GM20431 (cell line): Measurements from ENCODE around the gene PEX16.

Experiments
- in situ Hi-C: fragments of 300-500 bp; cut with MseI, MboI; formaldehyde crosslinking; loops from one replicate; pipeline ENCODE4 v1.15.0; 2020; ENCODE audit warnings: low sequenced_read_pairs; ENCODE audit not compliant: unreplicated experiment

PEX16 gene

DNA sequence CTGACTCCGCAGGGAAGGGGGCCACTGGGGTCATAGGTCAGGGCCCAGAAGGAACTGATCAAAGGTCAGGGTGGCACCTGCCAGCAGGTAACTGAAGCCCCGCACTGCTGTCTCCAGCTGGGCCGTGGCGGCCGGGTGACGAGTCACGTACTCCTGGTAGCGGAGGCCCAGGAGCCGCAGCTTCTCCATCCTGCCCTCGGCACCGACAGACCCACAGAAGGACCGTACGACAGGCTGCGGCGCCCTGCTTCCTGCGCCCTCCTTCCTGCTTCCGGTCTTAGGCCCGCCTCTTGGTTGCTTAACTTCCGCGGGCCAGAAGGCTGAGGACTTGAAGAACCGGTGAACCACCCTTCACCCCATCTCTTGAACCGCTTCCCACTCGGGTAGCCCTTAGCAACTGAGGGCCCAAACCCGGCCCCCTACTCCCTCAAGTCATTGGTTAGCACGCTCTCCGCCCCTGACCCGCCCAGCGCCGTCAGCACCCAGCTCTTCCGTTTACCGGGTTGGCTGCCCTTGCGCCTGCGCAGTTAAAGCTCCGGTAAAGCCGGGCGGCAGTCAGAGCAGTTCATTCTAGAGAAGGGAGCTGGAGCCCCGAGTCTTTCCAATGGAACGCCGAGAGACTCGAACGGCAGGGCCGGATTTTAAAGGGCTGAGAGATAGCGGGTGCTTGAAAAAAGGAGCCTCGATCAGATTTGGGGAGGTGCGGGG is at the start of gene PEX16:
Gene PEX16, minus strand, starts transcription at position 255 of the 708 bp plus-strand sequence. Its CDS starts 66 bp downstream, at position 189.
- in situ Hi-C loops = no loop called here

DNA sequence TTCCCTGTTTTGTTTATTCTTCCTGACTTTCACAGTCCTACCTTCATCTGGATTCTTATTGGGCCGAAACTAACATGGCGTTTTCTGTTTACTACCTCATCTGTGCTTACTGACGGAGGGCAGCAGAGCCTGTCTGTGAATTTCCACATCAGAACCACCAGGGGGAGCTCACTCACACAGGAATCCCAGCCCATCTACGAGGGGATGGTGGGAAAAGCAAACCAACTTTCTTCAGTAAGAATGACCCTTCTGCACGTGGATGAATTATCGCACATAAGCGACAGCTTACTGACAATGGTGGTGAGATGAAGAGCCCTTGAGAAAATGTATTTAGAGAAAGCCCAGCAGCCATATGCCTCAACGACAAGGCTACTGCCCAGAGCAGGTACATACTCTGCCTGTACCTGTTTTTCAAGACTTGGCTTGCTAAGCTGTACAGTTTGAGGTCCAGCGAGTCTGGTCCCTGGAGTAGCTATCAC is 47.3 kb upstream of the PEX16 start:
- in situ Hi-C loops = no loop called here

DNA sequence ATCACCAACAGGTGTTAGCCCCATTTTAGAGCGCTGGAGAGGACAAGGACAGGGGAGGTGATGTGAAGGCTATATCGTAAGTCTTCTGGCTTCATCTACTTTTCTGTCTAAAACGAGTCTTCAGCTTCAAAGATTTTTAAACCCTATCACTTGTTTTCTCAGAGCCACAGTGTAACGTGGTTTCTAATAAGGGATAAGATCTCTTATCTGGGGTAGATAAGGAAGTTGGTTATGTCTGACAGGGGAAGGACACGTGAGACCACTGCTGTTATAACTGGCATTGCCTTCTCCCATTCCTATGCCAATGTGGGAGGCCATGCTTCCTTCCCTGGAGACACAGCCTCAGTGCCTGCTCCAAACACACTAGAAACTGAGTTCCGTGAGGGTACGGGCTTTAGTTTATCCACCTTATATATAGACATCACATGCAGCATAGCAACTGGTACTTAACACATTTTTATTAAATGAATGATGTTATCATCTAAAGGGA is 44.1 kb upstream of the PEX16 start:
- in situ Hi-C loops = no loop called here

DNA sequence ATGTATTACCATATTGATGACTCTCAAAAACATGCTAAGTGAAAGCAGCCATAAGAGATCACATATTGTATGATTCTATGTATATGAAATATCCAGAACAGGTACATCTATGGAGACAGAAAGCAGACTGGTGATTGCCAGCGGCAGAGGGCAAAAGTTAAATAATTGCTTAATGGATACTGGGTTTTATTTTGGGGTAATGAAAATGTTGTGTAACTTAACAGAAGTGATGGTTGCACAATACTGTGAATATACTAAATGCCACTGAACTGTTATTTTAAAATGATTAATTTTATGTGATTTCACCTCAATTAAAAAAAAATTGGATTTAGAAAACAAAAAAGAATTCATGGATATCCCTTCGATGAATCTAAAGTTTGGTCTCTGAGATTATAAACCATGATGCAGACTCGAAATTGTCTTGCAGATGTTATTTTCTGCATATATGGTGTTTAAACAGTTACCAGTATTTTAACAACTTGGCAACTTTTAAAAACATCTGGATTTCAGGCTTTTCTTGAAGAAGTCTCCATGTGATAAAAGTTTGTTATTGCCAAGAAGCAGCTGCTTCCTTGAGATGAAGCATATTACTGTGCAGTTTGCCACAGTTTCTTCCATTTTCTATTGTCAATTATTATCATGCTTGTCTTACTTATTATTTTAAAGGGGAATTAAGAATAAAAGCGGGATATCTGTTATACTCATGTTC is 42.9 kb upstream of the PEX16 start:
- in situ Hi-C loops = no loop called here

DNA sequence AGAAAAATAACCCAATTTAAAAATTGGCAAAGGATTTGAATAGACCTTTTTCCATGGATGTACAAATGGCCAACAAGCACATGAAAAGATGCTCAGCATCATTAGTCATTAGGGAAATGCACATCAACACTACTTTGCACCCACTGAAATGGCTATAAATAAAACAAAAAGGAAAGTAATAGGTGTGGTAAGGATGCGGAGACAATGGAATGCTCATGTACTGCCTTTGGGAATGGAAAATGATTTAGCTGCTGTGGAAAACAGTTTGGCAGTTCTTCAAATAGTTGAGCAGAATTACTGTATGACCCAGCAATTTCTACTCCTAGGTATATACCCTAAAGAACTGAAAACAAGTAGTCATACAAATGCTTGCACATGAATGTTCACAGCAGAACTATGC is 42.2 kb upstream of the PEX16 start:
- in situ Hi-C loops = no loop called here

DNA sequence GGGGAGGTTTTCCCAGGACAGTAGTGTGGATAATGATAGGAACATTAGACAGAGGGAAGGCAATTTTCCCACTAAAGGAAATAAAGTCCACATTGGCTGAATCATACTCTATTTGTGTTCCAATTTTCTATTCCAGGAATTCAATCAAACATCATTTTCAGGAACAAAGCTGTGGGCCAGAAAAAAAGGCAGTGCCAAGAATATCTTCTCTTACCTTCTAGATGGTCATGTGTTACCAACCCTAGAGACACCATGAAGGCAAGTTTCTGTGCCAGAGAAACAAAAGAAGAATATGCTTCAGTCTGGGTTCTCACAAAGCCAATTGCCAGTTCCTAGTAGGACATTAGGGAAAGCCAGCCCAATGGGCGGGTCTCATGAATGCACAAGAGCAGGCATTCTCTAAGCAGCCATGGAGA is 32.3 kb upstream of the PEX16 start:
- in situ Hi-C loops = no loop called here

DNA sequence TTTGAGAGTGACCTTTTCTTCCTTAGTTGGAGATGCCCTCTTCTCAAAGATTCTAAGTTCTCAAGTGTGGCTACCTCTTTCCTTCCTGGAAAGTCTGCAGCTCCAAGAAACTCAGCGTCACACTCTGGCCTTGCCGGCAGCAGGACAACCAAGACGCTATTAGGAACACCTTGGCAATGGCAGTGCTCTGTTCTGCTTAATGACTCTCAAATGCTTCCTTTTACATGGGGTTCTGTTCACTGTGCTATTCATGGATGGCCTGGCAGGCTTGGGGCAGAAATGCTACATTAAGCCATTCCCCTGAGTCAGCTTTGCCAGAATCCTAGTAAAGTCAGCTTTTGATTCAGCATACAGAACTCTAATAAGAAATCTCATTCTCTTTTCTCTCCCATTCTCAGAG is 30.7 kb upstream of the PEX16 start:
- in situ Hi-C loops = no loop called here

DNA sequence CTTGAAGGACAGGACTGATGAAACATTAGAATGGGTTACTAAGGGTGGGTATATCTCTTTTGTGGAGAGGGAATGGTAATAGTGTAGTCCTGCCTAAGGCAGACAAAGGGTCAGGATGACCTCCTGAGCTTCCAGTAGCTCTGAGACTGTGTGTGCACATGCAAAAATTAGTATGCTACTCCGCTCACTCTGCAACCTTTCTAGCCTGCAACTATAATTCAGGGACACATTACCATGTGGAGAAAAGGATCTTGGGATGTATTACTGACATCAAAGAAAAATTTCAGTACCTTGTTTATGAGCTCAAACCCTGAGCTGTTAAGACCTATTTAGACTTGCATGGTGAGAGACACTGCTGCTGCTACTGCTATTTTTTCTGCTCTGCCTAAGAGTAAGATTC is 30.2 kb upstream of the PEX16 start:
- in situ Hi-C loops = no loop called here

DNA sequence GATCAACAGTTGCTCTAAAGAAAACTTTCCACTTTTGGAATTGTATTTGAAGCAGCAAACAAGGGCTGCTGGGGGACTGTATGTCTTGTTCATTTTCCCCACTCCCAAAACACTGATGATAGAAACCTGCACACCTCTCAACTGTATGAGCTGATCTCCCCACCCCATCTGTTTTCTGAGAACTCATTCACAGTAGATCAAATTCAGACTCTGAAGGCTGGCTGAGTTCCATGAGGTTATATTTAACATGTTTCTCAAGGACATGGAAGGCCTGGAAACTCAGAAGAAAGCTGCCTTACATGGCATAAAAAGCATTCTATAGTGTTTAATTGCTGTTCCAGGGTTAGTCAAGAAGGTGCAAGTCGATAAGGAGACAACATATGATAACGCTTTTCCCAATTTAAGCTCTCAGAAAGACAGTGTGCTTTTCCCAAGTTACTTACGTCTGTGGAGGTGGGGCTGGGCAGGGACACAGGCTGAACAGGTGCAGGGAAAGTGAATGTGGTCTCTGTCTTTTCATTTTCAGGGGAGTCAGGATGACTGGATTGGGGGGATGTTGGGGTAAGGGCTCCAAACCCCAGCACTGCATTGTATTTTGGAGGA is 27.8 kb upstream of the PEX16 start:
- in situ Hi-C loops = no loop called here

DNA sequence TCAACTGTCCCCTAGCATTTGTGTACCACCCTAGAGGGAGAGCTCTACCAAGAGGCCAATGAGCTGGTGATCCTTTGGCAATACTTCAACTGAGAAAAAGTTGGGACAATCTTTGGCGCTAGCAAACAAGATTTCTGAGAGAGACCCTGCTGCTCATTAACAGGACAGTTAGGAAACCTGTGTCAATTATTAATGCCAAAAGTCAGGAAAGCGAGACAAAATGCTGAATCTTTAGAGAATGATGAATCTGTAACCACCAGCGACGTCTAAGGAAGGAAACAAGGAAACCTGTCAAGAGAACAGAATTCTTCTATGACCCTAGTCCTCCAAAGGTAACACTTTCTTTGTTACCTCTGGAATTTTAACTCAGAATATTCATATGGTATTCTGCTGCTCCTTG is 24.7 kb upstream of the PEX16 start:
- in situ Hi-C loops = no loop called here

DNA sequence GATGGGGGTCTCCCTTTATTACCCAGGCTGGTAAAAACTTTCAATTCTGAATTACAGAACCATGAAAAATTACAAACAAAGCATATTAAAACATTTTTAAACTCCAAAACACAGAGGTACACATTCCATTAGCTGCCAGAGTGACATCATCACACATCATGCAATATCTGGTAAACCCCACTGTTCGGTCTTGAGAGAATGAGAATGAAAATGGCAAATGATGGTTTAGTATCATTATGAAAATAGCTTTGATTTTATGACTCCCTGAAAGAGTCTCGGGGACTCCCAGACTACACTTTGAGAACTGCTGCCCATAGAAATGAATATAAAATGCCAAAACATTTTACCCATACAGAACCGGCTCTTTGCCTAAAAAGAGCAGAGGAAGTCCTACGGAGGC is 23.6 kb upstream of the PEX16 start:
- in situ Hi-C loops = no loop called here

DNA sequence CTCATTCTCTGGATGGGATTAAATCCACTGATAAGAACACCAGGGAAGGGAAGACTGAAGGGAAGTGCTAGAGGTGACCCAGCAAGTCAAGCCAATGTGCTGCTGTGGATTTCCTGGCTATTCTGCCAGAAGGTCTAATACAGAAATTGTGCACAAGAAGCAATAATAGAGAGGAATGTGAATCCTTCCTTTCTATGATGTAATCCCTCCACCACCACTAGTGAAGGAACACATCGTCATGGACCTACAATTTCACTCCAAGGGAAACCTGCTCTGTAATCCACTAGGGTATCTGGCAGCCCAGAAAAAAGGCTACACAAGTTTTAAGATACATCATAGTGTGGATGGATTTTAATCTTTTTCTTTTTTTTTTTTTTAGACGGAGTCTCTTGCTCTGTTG is 22.2 kb upstream of the PEX16 start:
- in situ Hi-C loops = no loop called here

DNA sequence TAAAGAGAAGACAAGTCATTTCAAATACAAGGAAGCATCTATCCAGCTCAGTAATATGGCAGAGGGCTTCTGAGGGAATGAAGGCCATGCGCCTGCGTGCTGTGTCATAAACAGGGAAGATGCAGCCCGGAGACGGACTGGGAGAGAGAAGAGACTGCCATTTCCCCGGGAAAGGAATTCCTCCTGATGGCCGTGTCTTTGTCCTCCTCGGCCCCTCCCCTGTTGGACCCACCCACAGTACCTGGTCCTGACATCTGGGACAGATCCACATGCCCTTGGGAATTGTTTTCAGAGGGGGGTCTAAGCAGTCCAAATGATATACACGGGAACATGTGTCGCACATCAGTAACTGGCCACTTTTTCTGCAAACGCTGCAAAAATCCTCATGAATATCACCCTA is 20.2 kb upstream of the PEX16 start:
- in situ Hi-C loops = no loop called here

DNA sequence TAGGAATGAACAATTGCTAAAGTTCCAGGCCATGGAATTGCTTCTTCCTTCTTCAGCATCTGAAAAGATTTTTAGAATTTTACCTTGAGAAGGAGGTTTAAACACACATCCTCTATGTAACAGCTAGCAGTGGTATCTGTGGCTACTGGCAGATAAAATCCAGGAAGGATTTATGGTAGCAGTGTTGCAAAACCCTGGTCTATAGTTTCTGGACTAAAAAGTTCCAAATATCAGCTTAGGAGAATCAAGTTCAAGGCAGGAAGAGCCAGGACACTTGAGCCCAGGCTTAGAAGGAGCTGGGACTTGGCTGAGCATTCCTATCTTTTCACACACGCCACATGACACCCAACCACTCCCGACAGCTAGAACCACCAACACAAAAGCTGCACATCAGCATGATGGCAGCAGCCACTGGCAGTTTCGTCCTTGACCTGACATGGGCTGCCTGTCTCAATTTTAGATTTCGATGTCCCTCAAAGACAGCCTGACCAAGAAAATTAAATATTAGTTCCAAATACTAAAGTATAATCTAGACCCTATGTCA is 18.9 kb upstream of the PEX16 start:
- in situ Hi-C loops = no loop called here

DNA sequence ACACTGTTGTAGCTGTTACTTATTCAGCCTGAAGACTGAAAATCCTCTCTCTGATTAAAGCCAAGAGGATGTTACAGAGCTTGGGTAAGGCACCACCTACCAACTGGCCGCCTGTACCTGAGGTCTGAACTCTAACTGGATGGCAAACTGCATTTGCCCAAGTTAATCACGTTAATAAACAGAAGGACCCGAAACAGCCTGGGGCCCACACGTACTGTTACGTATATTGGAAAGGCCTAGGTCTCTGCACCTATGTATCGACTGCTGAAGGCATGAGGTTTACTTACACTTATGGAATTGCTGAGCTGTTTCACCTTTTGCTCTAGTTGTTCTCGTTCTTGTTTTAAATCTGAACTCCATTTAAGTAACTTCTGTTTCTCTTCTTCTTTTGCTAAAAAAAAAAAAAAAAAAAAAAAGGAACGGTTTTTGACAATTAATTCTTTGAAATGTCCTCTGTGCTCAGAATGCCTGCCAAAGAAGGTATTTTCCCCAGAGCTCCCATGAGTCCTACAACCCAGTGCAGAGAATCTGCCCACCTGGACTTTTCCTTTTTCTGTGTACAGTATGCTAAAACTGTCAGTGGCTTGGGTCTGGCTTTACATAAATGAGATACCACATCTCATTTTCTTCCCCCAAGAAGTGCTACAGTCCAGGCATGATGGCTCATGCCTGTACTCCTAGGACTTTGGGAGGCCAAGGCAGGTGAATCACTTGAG is 17.8 kb upstream of the PEX16 start:
- in situ Hi-C loops = no loop called here

DNA sequence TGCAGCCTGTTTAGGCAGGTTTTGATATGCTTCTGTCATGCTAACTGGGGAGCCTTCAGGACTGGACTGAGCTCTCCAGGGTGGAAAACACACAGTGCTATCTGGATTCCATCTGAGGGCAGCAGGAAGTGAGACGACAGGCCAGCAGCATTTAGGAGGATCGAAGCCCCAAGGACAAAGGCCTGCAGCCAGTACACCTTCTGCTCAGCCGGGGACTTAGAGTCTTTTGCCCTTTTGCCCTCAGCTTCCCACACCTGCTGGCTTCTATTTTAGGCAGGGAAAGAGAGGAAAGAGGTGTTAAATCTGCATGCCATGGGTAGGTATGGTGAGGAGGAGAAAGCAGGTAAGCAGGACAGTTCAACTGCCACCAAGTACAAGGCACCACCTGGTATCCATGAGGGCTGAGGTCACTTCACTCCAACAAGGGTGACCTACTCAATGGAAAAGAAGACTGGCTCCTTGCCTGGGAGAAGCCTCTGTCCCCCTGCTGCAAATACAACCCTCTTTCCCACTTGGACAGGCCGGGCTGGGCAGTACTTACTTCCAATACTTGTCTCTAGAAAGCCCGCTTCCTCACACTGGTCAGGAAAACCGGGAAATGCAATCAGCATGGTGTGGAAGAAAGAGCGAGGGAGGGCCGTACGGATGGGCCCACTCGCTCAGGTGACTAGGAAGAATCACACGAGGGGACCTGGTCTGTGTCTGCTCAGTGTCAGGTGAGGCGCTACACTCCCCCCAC is 17.1 kb upstream of the PEX16 start:
- in situ Hi-C loops = no loop called here

DNA sequence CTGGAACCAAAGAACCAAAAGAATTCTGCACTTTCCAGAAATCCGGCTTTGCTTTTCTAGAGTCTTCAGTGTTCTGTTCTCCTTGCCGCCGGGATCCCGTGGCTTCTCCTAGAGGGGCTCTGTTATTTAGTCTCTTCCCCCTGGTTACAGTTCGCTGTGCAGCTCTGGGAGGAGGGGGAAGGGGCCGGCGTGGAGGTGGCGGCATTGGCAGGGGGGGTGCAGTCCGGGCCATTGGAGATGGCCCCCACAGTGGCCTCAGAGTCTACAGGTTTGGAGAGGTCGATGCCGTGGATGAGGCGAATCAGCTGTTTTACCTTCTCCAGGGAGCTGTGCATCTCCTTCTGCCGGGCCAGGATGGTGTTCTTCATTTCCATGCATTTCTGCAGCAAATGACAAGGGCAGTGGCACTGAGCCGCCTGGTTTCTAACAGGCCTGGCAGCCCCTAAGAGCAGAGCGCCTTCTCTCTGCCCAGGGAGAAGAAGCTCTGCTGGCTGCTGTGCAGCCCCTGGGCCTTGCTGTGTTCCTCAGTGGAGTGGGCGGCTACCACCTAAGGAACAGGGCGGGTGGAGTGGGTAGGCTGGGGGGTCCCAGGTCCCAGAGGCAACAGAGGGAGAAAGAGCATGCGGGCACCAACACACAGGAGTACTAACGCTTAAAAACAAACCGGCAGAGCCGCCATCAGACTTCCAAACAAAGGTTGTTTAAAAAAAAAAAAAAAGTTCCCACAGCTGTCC is 16.3 kb upstream of the PEX16 start:
- in situ Hi-C loops = no loop called here

DNA sequence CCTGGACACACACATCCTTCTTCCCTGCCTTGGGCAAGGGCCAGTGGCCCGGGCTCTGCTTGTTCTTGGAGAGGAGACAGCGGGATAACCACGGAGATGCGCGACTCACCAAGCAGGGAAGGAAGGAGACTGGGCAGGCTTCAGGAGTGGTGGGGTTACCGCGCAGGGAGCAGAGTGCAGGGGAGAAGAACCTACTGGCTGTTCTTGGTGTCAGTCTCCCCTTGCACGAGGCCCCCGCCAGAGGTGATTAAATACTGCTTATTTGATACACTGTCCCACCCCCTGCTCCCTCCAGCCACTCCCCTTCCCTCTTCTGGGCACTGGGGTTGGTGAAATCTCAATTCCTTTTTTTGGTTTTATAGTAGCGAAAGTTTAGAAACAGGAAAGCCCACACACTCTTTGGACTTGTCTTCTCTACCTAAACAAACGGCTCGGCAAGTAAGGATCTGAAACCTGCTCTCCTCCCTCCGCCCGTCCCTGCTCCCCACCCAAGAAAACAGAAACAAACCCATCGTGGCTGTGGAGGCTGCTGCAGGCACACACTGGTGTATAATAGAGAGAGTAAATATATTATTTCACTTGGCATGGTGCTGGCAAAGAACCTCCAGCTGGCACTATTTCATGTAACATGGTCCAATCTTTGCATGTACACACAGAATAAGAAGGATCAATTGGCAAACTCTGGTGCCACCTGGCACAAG is 15.6 kb upstream of the PEX16 start:
- in situ Hi-C loops = no loop called here
